ENCODE results near the gene DNM3. TPM values are rescaled to one million over a fixed set of nuclear protein-coding genes. Genes with fewer than 3 reads are reported as not detected.
A peak's percentile ranks its signal among the peaks of the same experiment; 100 is the strongest.

The DNM3 gene
- polyA plus RNA-seq, 3 donors = 0.15 TPM; not detected in 2

DNA sequence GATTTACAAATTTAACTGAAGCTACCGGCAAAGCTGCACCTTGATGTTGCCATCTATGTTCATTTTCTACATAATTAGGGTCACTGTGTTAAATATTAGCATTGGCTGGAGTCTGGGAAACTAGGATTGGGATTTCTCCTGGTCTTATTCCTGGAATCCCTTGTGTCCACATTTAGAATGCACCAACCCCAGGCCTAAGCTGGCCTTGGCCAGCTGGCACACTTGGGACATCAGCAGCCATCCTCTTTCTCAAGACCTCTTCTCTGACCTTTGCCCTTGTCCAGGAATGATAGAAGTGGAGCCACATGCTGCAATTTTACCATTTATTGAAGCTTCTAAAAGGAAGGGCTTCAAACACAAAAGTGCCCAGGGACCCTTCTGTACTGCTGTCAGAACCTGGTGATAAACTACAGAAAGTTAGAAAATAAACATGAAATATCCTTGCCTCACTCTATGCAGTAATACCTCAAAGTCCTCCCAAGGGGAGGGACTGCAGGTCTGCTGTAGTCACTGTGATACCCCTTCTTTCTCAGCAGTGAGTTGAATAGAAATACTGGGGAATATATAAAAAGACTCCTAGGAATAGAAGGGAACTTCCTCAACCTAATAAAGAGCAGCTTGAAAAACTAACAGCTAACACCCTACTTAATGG lies 616.3 kb downstream of the DNM3 start:
- Histone ChIP-seq H3K27me3 (ENCODE audit: control insufficient read depth in 2 of 2, insufficient read depth in 2 of 2, low read length in 2 of 2) (no peaks in the 10 kb centered on the region), H3K79me2 (ENCODE audit: insufficient read depth, low read length) (no peaks in the 10 kb centered on the region), H3K4me3 (replicated peaks in 1 of 3; ENCODE audit: low read depth in 2 of 3, low read length in 3 of 3) (no peak overlapping the region), H3K36me3 (replicated peaks in 1 of 2; ENCODE audit: control insufficient read depth in 1 of 2, insufficient read depth in 2 of 2, low read length in 2 of 2) (no peaks in the 10 kb centered on the region), H4K20me1 (ENCODE audit: insufficient read depth, low read length) (no peaks in the 10 kb centered on the region), H2AFZ (ENCODE audit: insufficient read depth, low read depth, low read length, poor library complexity, severe bottlenecking) (peak overlapping the region; percentile 5), H3K9ac (ENCODE audit: insufficient read depth, low read length, poor library complexity, severe bottlenecking) (no peak overlapping the region), H3K4me1 (ENCODE audit: control insufficient read depth in 1 of 2, insufficient read depth in 2 of 2, low read length in 2 of 2) (peaks cover 6 to 8% of the 10 kb centered on the region in 2 donors), H3K9me3 (replicated peaks in 1 of 2; ENCODE audit: control insufficient read depth in 1 of 2, insufficient read depth in 1 of 2, low read length in 2 of 2) (no peaks in the 10 kb centered on the region), H3K27ac (ENCODE audit: low read depth in 1 of 2, low read length in 2 of 2) (no peak overlapping the region), H3K4me2 (replicated peaks; ENCODE audit: extremely low read depth, low read length, poor library complexity, severe bottlenecking) (no peak overlapping the region)
- WGBS (ENCODE audit: insufficient coverage) = no CpG with 5 or more reads among the region's 1 CpG
- Mint-ChIP-seq H3K9me3 (no peaks in the 10 kb centered on the region), H3K4me3 (no peak overlapping the region), H3K27ac (no peak overlapping the region), H3K27me3 (ENCODE audit: low read depth in 3 of 3) (peaks cover 0 to 5% (median 0%) of the 10 kb centered on the region in 3 donors), H3K36me3 (no peaks in the 10 kb centered on the region), H3K4me1 (peaks cover 19% of the 10 kb centered on the region)
- DNase-seq = no peak
- intact Hi-C loops (cut with micrococcal nuclease) = no loop called here
- TF ChIP-seq, protein P1, sequence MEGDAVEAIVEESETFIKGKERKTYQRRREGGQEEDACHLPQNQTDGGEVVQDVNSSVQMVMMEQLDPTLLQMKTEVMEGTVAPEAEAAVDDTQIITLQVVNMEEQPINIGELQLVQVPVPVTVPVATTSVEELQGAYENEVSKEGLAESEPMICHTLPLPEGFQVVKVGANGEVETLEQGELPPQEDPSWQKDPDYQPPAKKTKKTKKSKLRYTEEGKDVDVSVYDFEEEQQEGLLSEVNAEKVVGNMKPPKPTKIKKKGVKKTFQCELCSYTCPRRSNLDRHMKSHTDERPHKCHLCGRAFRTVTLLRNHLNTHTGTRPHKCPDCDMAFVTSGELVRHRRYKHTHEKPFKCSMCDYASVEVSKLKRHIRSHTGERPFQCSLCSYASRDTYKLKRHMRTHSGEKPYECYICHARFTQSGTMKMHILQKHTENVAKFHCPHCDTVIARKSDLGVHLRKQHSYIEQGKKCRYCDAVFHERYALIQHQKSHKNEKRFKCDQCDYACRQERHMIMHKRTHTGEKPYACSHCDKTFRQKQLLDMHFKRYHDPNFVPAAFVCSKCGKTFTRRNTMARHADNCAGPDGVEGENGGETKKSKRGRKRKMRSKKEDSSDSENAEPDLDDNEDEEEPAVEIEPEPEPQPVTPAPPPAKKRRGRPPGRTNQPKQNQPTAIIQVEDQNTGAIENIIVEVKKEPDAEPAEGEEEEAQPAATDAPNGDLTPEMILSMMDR (IDR thresholded peaks at IDR 0.05) = no peak

DNA sequence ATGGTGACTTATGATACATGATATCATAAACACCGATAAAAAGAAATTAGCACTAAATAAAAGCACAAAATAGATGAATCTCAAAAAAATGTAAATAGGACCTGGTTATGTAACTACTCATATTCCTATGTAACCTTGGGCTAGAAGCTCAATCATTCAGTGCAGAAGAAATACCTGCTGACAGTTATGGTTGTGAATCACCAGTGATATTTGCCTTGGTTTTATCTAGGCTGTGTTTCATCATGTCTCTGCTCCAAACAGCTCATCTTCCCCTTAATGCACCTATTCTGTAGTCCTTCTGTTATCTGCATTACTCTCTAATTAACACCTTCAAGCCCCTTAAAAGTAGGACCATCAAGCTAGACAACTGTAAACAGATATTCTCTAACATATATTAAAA lies 618.9 kb downstream of the DNM3 start:
- no peak overlapping the region for H3K27ac Mint-ChIP-seq
- Histone ChIP-seq H3K9ac (ENCODE audit: insufficient read depth, low read length, poor library complexity, severe bottlenecking) (no peak overlapping the region), H3K27ac (ENCODE audit: low read depth in 1 of 2, low read length in 2 of 2) (no peak overlapping the region), H3K79me2 (ENCODE audit: insufficient read depth, low read length) (no peaks in the 10 kb centered on the region), H3K4me3 (replicated peaks in 1 of 3; ENCODE audit: low read depth in 2 of 3, low read length in 3 of 3) (no peak overlapping the region), H4K20me1 (ENCODE audit: insufficient read depth, low read length) (no peaks in the 10 kb centered on the region), H3K4me2 (replicated peaks; ENCODE audit: extremely low read depth, low read length, poor library complexity, severe bottlenecking) (no peak overlapping the region), H2AFZ (ENCODE audit: insufficient read depth, low read depth, low read length, poor library complexity, severe bottlenecking) (no peak overlapping the region), H3K9me3 (replicated peaks in 1 of 2; ENCODE audit: control insufficient read depth in 1 of 2, insufficient read depth in 1 of 2, low read length in 2 of 2) (no peaks in the 10 kb centered on the region), H3K36me3 (replicated peaks in 1 of 2; ENCODE audit: control insufficient read depth in 1 of 2, insufficient read depth in 2 of 2, low read length in 2 of 2) (no peaks in the 10 kb centered on the region), H3K27me3 (ENCODE audit: control insufficient read depth in 2 of 2, insufficient read depth in 2 of 2, low read length in 2 of 2) (no peaks in the 10 kb centered on the region), H3K4me1 (ENCODE audit: control insufficient read depth in 1 of 2, insufficient read depth in 2 of 2, low read length in 2 of 2) (peaks cover 5% of the 10 kb centered on the region in 2 donors)
- peaks cover 0 to 5% (median 0%) of the 10 kb centered on the region in 3 donors for H3K27me3 Mint-ChIP-seq (ENCODE audit: low read depth in 3 of 3)
- intact Hi-C loops (cut with micrococcal nuclease) = no loop called here
- peaks cover 5% of the 10 kb centered on the region for H3K4me1 Mint-ChIP-seq
- H3K4me3 Mint-ChIP-seq = no peak overlapping the region
- H3K36me3 Mint-ChIP-seq = no peaks in the 10 kb centered on the region
- TF ChIP-seq, protein P1 (IDR thresholded peaks at IDR 0.05) = no peak
- WGBS (ENCODE audit: insufficient coverage) = no CpG with 5 or more reads among the region's 1 CpG
- DNase-seq = no peak
- no peaks in the 10 kb centered on the region for H3K9me3 Mint-ChIP-seq
